Adipose tissue (tissue), 3 donors: ENCODE measurements around the gene FBXW11. TPM values are rescaled to one million over a fixed set of nuclear protein-coding genes. Genes with fewer than 3 reads are reported as not detected.
A peak's percentile ranks its signal among the peaks of the same experiment; 100 is the strongest.
"Not testable (repeated sequence)": the region's sequence is repeated elsewhere in the genome, so short reads cannot be mapped to it uniquely, and the experiment has no call there.

ENCODE experiments used
- H3K27ac ChIP-seq: one replicate; pipeline ENCODE4 v1.5.1; 2013; ENCODE audit warnings: low read depth, low read length
- WGBS, 3 donors: extraction: QIAGEN DNeasy Blood & Tissue Kit; methylation state at CpG; one replicate each; pipeline ENCODE4 v1.1.7; 2013; 5-methylcytosine and 5-hydroxymethylcytosine counted together
- polyA plus RNA-seq, 3 donors: library from polyadenylated mRNA; stranded (reverse); fragments of 200-250 nt; gene quantifications; one replicate each; pipeline ENCODE4 v1.2.3, GENCODE V29; 2013
- donor health status: healthy with polysubstance abuse.
- donor health status: Bipolar disorder and iron deficiency.
- donor health status: healthy.

The FBXW11 gene
- polyA plus RNA-seq, 3 donors: 12.4 to 19.8 (median 18.0) TPM

DNA sequence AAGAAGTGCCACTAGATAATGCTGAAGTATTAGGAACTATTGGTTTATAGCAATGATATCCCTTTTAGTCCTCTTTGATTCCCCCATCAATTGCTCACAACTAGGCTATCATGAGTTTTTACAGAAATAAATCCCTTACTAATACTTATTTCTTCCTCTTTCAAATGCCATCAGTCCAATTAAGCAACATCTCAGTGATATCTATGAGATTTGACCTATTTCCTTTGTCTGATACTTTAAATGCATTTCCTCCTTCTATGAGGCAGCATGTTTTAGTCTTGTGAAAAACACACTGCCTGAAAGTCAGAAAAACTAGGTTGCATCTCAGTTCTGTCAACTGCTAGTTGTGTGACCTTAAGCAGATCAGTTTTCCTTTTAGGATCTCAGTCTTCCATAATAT is 101.6 kb downstream of the FBXW11 start:
- no peak overlapping the region for H3K27ac ChIP-seq

DNA sequence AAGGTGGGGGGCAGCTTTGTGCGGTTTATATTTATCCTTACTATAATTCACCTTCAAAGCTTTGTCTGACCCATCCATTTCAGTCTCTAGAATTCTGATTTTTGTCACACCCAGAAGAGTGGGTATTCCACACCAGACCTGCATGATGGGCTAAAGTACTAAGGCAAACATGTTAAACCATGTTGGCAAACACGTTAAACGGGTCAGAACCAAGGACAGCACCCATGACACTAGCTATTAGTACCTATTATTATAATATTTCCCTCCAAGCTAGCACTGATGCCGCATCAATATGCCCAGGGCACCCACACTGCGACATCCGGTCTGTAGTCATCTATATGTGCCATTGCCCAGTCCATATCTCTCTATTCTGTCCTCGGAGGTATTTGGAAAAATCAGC is 104.7 kb downstream of the FBXW11 start:
- WGBS, 3 donors: 90 to 95% (median 94%) methylated on average over 7 of the region's 7 CpGs
- no peak overlapping the region for H3K27ac ChIP-seq

DNA sequence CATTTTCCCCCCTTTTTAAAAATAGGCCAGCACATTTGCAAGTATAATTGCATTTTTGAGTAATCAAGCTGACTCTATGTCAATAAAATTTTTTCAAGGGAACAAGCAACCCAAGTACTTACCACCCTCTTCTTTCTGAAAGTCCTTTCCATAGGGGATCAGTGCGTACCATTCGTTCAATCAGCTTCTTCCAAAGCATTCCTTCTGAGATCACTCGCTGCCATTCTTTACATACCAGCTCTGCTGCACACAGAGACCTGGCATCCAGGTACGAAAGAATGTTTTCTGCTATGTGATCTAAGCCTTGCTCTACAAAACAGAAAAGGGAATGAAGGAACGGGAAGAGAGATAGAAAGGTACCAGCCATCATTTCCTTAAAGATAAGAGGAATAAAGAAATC is 106.6 kb downstream of the FBXW11 start:
- WGBS, 3 donors: 87 to 93% (median 93%) methylated on average over 5 of the region's 5 CpGs
- no peak overlapping the region for H3K27ac ChIP-seq

DNA sequence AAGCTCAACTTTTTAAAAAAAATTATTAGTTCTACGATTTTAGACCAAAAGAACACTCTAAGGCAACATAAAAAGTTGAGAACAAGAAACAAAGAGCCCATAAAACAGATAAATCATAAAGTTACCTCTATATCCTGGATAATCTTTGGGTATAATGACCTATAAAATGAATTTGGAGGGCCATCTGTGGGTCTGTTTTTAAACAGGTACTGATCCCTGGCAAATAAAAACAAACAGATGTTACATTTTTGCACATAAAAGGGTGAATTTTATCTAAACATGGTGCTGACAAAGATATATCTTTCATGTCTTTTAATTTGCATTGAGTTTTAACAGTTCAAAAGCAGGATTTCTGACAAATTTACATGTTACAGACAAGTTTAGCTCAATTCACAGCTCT is 107.6 kb downstream of the FBXW11 start:
- WGBS, 3 donors: 71 to 83% (median 73%) methylated on average over 1 of the region's 1 CpG

DNA sequence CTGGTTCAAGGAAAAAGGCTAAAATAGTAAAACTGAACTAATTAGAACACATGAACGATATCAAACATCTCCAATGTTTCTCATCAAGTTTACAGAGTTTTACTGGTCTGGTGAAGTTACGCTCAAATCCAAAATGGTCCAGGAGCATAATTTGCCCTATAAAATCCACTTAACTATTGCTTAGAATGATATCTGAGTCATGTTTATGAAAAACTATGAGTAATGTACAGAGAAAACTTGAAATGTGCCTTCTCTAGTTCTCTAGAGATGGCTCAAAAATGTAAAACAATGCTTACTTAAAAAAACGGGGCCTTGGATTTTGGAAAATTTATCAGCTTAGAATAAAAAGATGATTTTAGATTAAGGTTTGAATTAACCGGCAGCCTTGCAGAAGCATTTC is 108.1 kb downstream of the FBXW11 start:
- 92 to 93% (median 92%) methylated on average over 4 of the region's 4 CpGs for WGBS, 3 donors
- no peak overlapping the region for H3K27ac ChIP-seq

More for the DNA sequence above, 107.6 kb downstream of the FBXW11 start:
- no peak overlapping the region for H3K27ac ChIP-seq

DNA sequence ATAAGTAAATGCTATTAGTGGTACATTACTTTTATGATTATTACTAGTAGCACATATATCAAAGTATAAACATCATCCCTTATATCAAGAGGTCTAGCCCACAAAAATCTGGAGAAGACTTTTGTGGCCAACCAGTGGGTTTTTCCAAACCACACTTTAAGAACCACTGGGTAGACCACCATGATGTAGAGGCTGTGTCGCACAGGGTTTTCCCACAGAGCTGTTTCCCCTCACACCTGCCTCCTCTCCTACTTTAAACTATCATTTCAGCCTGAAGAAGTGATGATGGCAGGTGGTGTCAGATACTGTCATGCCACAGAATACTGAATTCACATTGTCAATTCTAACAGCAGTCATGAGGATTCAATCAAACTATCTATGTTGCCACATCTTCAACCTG is 109.2 kb downstream of the FBXW11 start:
- WGBS, 3 donors: 88 to 89% (median 89%) methylated on average over 1 of the region's 1 CpG
- no peak overlapping the region for H3K27ac ChIP-seq

DNA sequence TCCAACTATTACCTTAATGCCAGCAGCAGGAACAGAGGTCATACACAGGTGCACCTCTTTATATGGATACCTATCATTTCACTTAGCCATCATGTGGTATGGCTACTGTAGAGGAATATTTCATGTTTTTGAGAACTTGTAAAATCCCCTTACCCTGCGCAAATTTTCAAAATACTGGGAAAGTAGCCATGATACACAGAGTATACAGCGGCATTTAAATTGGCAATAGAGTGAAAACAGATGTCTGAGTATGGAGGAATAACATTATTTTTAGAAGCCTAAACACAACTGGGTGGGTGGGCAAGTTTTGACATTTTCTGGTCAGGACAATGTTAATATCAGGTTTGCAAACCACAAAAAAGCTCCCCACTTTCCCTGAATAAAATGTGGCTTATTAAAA is 111.4 kb downstream of the FBXW11 start:
- 95 to 96% (median 95%) methylated on average over 2 of the region's 2 CpGs for WGBS, 3 donors
- no peak overlapping the region for H3K27ac ChIP-seq

DNA sequence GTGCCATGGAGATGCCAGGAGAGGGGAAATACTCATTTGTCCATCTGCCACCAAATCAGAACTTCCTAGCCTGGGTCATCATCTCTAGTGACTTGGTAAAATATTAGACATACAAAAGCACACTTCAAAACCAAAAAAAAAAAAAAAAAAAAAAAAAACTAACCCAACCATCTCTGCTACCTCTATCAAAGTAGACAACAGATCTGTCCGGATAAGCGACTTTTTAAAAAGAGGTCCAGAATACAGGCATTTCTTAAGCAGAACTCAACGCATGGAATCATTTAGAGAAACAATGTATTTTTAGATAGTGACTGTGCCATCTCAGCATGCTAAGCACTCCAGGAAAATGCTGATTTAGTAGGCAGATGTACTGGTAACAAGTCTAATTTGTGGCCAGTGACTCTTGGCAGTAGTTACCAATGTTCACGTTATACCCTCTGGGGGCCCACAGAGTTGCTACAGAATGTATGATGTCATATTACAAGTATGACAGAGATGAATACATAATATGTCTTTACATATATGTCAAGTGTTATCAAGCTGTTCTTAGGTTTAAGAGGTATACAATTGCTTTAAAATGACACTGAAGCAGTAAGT is 113.0 kb downstream of the FBXW11 start:
- WGBS, 3 donors: 81 to 92% (median 82%) methylated on average over 4 of the region's 4 CpGs
- H3K27ac ChIP-seq: no peak overlapping the region

DNA sequence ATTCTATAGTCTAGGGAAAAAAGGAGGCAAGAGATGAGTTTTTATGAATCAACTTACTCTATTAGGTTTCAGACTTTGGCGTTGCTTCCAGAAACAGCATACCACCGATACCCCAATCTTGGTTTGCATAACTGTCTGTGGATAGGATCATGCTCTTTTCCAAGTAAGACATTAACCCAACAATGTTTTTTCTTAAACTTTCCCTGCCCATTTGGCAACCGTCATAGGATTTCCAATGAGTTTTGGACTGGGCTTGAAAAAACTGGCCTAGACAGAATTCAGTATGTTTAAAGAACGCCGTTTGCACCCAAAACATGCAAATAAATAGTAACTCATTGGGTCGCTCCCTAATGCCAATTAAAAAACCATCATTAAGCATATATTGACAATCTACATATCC is 114.8 kb downstream of the FBXW11 start:
- H3K27ac ChIP-seq: no peak overlapping the region
- 55 to 79% (median 79%) methylated on average over 6 of the region's 6 CpGs for WGBS, 3 donors

DNA sequence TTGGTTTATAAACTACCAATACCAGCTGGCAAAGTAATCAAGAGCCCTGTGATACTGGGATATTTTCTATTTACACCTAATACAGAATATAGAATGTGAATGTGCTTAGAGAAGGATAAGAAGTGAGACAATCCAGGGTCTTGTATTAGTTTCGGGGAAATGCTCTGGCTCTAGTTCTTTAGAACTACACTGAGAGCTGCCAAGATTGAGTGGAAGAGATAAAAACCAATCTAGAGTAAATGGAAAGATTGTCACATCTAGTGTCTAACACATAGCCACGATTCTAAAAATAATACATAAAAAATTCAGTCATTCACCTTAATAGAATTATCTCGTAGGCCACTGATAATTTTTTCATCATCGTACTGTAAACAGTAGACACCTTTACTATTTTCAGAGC is 115.3 kb downstream of the FBXW11 start:
- 60 to 95% (median 90%) methylated on average over 4 of the region's 4 CpGs for WGBS, 3 donors

DNA sequence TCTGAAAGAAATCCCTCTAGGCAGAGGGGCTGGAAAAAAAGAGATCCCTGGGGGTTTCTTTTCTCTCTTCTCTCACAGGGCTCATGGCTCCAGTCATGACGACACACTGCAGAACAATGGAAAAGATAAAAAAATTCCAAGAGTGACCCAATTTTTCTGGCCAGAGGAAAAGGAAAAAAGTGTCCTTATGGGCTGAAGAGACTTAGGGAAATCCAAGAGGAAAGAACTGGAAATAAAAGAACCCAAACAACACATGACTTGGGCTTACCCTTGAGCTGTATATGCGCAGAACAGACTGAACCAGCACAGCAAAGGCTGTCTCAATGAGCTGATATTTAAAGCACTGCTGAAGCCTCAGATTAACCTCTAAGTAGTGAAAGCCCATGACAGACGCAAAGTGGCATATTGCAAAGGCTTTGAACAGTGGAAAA is 118.4 kb downstream of the FBXW11 start:
- WGBS, 3 donors: 74 to 89% (median 77%) methylated on average over 3 of the region's 3 CpGs
- H3K27ac ChIP-seq: no peak overlapping the region

More for the DNA sequence above, 115.3 kb downstream of the FBXW11 start:
- H3K27ac ChIP-seq: no peak overlapping the region

DNA sequence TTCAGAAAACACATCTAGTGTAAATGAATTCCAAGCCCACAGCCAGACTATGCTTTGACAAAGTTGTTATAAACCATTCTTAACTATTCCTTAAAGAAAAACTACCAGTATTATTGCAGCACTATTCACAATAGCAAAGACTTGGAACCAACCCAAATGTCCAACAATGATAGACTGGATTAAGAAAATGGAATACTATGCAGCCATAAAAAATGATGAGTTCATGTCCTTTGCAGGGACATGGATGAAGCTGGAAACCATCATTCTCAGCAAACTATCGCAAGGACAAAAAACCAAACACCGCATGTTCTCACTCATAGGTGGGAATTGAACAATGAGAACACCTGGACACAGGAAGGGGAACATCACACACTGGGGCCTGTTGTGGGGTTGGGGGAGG is 120.4 kb downstream of the FBXW11 start:
- H3K27ac ChIP-seq: not testable (repeated sequence)
- 100% methylated on average over 1 of the region's 2 CpGs; no CpG with 5 or more reads in 2 of the 3 donors for WGBS, 3 donors

DNA sequence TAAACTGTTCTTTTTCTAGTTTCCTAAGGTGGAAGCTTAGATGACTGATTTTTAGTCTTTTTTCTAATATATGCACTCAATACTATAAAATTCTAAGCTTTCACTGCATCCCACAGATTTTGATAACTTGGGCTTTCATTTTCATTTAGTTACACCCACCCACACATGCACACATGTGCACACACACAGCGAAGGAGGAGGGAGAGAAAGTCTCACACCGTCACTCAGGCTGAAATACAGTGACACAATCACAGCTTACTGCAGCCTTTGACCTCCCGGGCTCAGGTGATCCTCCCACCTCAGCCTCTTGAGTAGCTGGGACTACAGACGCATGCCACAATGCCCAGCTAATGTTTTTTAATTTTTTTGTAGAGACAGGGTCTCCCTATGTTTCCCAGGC is 124.3 kb downstream of the FBXW11 start:
- H3K27ac ChIP-seq: no peak overlapping the region
- 90 to 95% (median 92%) methylated on average over 4 of the region's 4 CpGs for WGBS, 3 donors

DNA sequence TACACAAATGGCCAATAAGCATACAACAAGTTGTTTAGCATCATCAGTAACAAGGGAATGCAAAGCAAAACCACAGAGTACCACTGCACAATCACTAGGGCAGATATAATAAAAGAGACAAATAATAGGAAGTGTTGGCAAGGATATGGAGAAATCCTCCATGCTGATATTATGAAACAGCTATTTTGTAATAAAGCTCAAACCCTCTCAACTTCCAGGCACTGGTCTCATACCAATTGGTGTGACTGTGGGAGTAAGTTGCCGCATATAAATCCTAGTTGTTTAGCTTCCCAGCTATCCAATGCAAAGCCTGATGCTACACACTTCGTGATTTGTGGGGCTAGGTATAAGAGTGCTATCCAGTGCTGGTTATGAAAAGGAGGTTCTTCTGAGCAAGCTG is 132.2 kb downstream of the FBXW11 start:
- 57 to 94% (median 69%) methylated on average over 2 of the region's 2 CpGs for WGBS, 3 donors
- H3K27ac ChIP-seq: peak overlapping the region; percentile 78

DNA sequence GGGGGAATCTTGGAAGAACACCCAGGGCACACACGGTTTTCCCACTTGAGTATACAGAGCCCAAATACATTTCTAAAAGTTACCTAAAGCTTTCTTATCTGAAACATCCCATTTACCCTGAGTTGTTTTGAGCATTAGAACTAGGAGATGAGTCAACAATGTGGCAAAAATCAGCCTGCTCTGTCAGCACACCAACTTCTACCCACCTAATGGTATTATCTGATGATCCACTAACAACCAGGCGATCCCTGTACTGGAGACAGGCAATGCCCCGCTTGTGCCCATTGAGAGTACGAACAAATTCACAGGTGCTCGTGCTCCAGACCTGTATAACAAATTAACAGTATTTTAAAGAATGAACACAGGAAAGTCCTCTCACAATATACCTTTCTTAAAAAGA is 133.8 kb downstream of the FBXW11 start:
- 96 to 97% (median 97%) methylated on average over 5 of the region's 5 CpGs for WGBS, 3 donors

DNA sequence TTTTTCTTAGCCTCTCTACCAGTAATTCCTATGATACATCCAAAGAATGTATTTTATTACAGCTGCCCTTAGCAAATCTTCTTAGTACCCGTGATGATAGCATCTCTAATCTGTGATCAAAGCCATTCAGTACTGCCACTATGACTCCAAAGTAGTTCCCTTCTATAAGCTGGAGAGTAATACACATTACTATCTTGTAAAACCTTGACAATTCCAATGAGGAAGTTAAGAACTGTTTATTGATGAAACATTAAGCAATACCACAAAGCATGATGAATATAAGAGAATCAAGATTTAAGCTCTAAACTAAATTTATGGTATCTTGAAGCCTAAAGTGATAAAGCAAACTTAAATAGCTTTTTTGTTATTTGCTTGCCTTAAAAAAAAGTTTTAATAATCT is 134.7 kb downstream of the FBXW11 start:
- H3K27ac ChIP-seq: no peak overlapping the region
- WGBS, 3 donors: 62 to 83% (median 78%) methylated on average over 1 of the region's 1 CpG

More for the DNA sequence above, 133.8 kb downstream of the FBXW11 start:
- H3K27ac ChIP-seq: no peak overlapping the region

DNA sequence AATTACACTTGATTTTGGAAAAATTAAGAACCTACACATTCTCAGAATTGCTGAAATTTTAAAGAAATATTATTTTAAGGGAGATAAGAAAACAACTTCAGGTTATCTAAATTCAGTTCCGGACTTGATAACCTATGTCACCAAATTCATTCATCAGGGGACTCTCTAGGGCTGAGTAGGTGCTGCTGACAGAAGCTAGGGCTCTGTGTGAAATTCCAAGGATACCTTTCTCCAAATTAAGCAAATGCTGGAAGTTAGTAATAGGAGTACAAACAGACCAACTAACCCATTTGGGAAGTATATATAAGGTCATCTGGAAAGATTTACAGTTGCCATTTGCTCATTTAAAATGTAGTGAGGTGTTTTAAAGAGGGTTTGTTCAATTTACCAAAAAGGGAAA is 136.5 kb downstream of the FBXW11 start:
- no peak overlapping the region for H3K27ac ChIP-seq
- 48 to 73% (median 70%) methylated on average over 1 of the region's 1 CpG for WGBS, 3 donors

DNA sequence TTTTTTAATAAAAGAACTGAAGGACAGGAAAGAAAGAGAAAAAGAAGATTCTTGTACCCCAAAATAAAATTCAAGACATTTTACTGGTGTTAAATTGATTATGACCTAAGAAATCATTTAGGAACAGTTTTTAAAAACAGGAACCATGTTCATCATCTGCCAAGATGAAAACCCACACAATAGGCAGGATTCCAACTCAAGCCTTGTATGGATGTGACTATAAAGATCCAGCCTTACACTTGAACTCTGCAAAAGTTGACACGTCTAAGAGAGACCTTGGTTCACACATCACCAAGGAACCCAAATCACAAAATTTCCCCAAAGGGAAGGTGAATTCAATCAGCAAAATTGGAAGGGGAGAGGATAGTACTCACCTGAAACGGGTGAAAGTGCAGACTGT is 138.2 kb downstream of the FBXW11 start:
- 69 to 85% (median 84%) methylated on average over 2 of the region's 2 CpGs for WGBS, 3 donors
- no peak overlapping the region for H3K27ac ChIP-seq

DNA sequence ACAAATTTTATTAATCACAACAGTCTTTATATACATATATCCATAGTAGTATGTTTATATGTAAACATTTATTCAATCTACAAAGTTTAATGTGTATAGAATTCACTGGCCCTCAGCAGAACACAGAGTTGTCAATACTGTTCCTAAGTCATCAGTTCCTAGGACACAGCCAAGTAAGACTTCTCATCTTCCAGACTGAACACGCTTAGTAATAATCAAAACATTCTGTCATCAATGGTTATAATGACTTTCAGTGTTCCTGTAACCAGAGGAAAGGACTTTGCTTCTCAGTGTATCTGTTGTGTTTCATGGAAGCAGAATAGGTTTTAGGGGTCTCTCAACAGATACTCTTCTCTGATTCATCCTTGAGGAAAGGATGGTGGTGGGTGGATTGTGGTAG is 138.7 kb downstream of the FBXW11 start:
- H3K27ac ChIP-seq: no peak overlapping the region
- WGBS, 3 donors: 54 to 94% (median 89%) methylated on average over 1 of the region's 1 CpG

DNA sequence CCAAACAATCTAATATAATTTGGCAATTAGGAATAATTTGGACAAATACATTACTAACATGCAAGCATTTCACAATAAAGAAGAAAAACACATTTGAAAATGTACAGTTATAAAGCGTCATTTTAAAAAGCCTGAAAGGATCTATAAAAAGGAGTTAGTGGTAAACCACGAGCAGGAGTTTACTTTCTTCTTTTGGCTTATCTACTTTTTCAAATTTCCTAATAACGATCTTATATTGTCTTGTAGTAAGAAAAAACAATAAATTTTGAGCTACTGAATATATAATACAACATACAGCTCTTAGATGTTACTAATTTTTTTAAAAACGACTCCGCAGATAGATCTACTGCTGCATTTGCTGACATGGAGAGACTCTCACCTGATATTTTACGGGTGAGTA is 141.0 kb downstream of the FBXW11 start:
- H3K27ac ChIP-seq: no peak overlapping the region
- WGBS, 3 donors: 57 to 88% (median 72%) methylated on average over 6 of the region's 6 CpGs

DNA sequence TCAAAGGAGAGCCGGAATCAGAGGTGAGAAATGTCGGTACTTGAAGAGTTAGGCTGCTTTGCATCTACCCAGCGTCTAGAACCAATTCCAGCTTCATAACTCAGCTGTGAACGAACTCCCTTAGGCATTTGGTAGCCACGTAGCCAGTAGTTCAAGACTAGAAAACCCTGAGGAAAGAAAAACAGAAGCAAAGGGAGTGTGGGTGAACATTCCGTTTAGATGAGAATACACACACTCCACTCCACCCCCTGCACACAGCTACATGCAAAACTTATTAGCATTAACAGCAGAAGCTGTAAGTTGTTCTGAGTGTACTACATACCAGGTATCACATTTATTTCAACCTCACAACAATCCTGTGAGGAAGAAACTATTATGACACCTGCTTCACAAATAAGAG is 142.5 kb downstream of the FBXW11 start:
- WGBS, 3 donors: 67 to 83% (median 72%) methylated on average over 6 of the region's 6 CpGs
- no peak overlapping the region for H3K27ac ChIP-seq
